Sigmoid colon (tissue), 3 donors: ENCODE data around the gene MSH3.

Source experiments
- POLR2A ChIP-seq, 2 donors: fragments of 450-650 bp; IDR thresholded peaks; one replicate each; pipeline ENCODE4 v1.6.1; 2016; ENCODE audit warnings: antibody characterized with exemption in 2 of 2, mild to moderate bottlenecking in 2 of 2, moderate library complexity in 2 of 2
- TF ChIP-seq, protein P1 (sequence below), 4 experiments: fragments of 450-650 bp in 3 of 4; fragments of 200-600 bp in 1 of 4; IDR thresholded peaks; one replicate each; pipeline ENCODE4 v1.5.1; 2016 to 2019; ENCODE audit warnings: antibody characterized with exemption in 4 of 4, mild to moderate bottlenecking in 3 of 4, moderate library complexity in 2 of 4

DNA sequence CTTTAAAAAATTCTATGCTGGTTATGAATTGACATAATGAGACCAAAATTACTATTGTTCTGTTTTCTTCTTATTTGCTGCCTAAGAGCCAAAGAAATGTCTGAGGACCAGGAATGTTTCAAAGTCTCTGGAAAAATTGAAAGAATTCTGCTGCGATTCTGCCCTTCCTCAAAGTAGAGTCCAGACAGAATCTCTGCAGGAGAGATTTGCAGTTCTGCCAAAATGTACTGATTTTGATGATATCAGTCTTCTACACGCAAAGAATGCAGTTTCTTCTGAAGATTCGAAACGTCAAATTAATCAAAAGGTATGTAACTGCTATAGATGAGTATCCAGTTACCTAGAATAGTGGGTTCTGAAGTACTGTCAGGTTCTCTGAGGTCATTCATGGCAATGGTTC is 10.6 kb downstream of the MSH3 start:
- TF ChIP-seq POLR2A (IDR thresholded peaks at IDR 0.05), result no peak
- TF ChIP-seq, protein P1, sequence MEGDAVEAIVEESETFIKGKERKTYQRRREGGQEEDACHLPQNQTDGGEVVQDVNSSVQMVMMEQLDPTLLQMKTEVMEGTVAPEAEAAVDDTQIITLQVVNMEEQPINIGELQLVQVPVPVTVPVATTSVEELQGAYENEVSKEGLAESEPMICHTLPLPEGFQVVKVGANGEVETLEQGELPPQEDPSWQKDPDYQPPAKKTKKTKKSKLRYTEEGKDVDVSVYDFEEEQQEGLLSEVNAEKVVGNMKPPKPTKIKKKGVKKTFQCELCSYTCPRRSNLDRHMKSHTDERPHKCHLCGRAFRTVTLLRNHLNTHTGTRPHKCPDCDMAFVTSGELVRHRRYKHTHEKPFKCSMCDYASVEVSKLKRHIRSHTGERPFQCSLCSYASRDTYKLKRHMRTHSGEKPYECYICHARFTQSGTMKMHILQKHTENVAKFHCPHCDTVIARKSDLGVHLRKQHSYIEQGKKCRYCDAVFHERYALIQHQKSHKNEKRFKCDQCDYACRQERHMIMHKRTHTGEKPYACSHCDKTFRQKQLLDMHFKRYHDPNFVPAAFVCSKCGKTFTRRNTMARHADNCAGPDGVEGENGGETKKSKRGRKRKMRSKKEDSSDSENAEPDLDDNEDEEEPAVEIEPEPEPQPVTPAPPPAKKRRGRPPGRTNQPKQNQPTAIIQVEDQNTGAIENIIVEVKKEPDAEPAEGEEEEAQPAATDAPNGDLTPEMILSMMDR (IDR thresholded peaks at IDR 0.05), result no peak
